ENCODE data around the gene ADD1. TPM values are rescaled to one million over a fixed set of nuclear protein-coding genes. Genes with fewer than 3 reads are reported as not detected.

The ADD1 gene
- total and polyA plus RNA-seq, 2 of the 13 experiments (the other 11 are each of a cell fraction or from before 2014, with no cell fraction given), result 73.9 to 122 TPM

- TF ChIP-seq ZNF646 (CRISPR knock-in tag; IDR thresholded peaks at IDR 0.05) (no peak), FOXK2 (IDR thresholded peaks at IDR 0.05) (peak; percentile 99), ELF3 (CRISPR knock-in tag; IDR thresholded peaks at IDR 0.05) (peak; percentile 77), MED8 (CRISPR knock-in tag; IDR thresholded peaks at IDR 0.05; ENCODE audit: insufficient replicate concordance) (peak; percentile 82), CREB1 (IDR thresholded peaks at IDR 0.05) (peak; percentile 77), CREB1 (CRISPR knock-in tag; IDR thresholded peaks at IDR 0.05) (peak; percentile 66; the same call in 1 of the 2 replicates), TAF1 (CRISPR knock-in tag; IDR thresholded peaks at IDR 0.05) (peak; percentile 75; the same call in 1 of the 2 replicates), CBX1 (IDR thresholded peaks at IDR 0.05; ENCODE audit: low read depth) (peak; percentile 66), NFYB (CRISPR knock-in tag; IDR thresholded peaks at IDR 0.05) (peak; percentile 68), ZSCAN5A (CRISPR knock-in tag; IDR thresholded peaks at IDR 0.05; ENCODE audit: borderline replicate concordance) (peak; percentile 95; the same call in 1 of the 2 replicates), RFX1 (IDR thresholded peaks at IDR 0.05) (no peak), ZNF138 (CRISPR knock-in tag; IDR thresholded peaks at IDR 0.05; ENCODE audit: low read depth) (peak; percentile 87; the same call in 1 of the 2 replicates), MEIS2 (CRISPR knock-in tag; IDR thresholded peaks at IDR 0.05) (peak; percentile 71), GLI4 (CRISPR knock-in tag; IDR thresholded peaks at IDR 0.05; ENCODE audit: borderline replicate concordance) (peak; percentile 82; the same call in 1 of the 2 replicates), GABPB1 (CRISPR knock-in tag; IDR thresholded peaks at IDR 0.05) (peak; percentile 93), ZNF205 (CRISPR knock-in tag; IDR thresholded peaks at IDR 0.05) (peak; percentile 91), RAD51 (IDR thresholded peaks at IDR 0.05; ENCODE audit: borderline replicate concordance) (no peak; the same call in 1 of the 2 replicates), GTF3A (CRISPR knock-in tag; conservative IDR thresholded peaks at IDR 0.05) (peak; percentile 68; the same call in 1 of the 2 replicates), BRF2 (CRISPR knock-in tag; IDR thresholded peaks at IDR 0.05) (peak; percentile 97)
- TF ChIP-seq, protein P1, sequence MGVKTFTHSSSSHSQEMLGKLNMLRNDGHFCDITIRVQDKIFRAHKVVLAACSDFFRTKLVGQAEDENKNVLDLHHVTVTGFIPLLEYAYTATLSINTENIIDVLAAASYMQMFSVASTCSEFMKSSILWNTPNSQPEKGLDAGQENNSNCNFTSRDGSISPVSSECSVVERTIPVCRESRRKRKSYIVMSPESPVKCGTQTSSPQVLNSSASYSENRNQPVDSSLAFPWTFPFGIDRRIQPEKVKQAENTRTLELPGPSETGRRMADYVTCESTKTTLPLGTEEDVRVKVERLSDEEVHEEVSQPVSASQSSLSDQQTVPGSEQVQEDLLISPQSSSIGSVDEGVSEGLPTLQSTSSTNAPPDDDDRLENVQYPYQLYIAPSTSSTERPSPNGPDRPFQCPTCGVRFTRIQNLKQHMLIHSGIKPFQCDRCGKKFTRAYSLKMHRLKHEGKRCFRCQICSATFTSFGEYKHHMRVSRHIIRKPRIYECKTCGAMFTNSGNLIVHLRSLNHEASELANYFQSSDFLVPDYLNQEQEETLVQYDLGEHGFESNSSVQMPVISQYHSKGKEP (CRISPR knock-in tag; IDR thresholded peaks at IDR 0.05), result no peak
Observed at GRCh38 chr4:2963175-2963965, 119.7 kb downstream of the ADD1 start, which contains the start of the genes GRK4 and NOP14 (continued).
